CD4-positive, alpha-beta T cell treated with Interleukin-12 subunit alpha and Interleukin-12 subunit beta, for 1 hour (primary cell): ENCODE data around the gene LRRC37A2.
"Not testable (repeated sequence)": the region's sequence is repeated elsewhere in the genome, so short reads cannot be mapped to it uniquely, and the experiment has no call there.

Source experiments
- DNase-seq: peaks from one replicate; pipeline ENCODE4 v3.0.0-alpha.2; 2020

Gene LRRC37A2

DNA sequence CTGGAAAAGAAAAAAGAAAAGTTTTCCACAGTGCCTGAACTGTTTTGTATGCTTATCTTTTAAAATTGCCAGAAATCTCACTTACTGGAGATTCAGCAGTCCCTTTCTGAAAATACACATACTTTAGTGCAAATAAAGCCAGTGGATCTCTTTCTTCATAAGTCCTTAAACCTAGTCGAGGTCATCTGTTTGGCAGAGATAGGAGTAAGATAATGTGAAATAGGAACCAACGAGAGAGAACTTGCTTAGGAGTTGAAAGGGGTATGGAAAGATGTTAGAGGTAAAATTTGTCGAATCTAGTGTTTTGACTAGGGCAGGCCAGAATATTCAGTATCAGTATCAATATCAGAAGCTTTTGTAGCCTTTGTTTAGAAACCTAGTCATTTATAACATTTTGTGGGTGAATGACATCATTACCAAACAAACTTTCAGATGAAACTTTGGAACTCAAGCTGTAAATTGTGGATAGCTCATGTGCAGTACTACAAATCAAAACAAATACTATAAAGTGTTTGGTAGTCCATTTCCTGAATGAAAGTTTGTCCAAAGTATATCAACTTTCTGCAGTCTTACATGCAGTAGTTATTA is 86.2 kb downstream of the LRRC37A2 start:
- not testable (repeated sequence) for DNase-seq

DNA sequence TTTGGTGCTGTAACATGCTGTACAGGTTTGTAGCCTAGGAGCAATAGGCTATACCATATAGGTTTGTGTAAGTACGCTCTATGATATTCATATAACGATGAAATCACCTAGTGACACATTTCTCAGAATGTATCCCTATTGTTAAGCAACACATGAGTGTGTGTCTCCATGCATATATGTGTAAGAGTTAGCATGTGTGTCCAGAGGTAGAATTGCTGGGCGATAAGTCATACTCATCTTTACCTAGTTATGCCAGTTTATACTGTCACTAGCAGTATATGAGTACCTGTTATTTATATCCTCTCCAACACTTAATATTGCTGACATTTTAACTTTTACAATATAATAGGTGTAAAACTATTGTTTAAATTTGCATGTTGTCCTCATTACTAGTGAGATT is 88.5 kb downstream of the LRRC37A2 start:
- DNase-seq, result not testable (repeated sequence)

GRCh38 chr17:46603125-46603524 is 90.9 kb downstream of the LRRC37A2 start:
- not testable (repeated sequence) for DNase-seq
